Renal cortical epithelial cell (primary cell): ENCODE results near the gene CAMSAP1. TPM values are rescaled to one million over a fixed set of nuclear protein-coding genes. Genes with fewer than 3 reads are reported as not detected.

Source experiments
- DNase-seq: peaks from one replicate; pipeline ENCODE4 v3.0.0-alpha.2; 2011; ENCODE audit warnings: low read depth
- total RNA-seq: library from RNA; depleted of rRNA; stranded (reverse); fragments of >200 nt; gene quantifications from 2 replicates; pipeline ENCODE4 v1.2.3, GENCODE V29; 2014

CAMSAP1 gene
- total RNA-seq, 1 donor from 2014 or later, result 39.8 TPM

DNA sequence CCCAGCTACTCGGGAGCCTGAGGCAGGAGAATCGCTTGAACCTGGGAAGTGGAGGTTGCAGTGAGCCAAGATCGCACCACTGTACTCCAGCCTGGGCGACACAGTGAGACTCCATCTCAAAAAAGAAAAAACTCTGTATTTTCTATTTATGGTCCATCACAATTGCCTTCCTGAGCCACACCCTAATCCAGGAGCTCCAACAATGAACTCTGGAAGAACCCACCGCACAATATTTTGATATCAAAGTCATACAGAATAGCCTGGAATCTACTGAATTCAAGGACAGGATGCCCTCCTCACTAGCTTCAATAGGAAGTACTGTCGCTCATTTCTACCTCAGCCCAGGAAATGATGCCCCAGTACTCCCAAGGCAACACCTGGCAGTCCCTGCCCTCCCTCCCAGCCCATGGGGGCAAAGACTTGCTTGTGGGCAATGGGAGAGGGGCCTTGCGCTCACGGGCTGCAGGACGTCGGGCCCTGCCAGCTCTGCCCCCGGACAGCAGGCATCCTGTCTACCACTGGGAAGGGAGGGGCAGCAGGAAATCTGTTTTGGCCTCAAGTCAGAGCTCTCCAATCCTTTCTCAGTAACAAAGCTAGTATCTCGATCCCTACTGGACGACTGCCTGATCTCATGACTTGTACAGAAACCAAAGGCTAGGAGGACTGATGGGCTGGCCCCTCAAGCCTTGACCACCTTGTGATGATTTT, 34.1 kb upstream of the CAMSAP1 start:
- no peak for DNase-seq

DNA sequence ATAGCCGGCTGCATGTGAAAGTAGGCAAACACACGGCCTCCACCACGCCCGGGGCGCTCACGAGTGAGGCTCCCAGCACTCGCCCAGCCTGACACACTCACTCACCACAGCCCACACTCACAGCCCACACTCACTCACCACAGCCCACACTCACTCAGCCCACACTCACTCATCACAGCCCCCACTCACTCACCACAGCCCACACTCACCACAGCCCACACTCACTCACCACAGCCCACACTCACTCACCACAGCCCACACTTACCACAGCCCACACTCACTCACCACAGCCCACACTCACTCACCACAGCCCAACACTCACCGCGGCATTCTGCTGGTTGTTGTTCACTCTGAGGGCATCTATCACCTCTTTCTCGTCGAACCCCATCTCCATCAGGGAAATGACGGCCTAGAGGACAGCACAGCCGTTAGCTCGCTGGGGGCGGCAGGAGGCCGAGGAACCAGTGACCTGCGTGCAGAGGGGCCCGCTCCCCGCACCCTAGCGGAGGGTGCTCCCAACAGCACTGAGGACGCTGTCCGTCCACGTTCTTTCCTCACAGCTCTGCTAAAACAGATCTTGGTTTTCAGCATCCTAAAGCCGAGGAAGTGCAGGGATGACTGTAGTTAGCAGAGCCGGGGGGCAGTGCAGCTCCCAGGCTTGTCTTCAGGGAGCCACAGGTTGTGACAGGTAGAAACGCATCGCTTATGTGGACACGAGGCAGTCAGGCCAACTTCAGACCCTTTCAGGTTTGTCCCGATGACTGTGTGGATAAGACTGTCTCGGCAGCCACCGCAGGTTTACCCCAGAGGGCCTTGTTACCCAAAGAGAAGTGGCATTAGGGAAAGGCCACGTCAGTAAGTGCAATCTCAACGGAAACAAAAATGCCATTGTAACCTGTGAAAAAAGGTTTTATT, 32.3 kb upstream of the CAMSAP1 start:
- no peak for DNase-seq

- DNase-seq, result no peak
Observed at GRCh38 chr9:135937521-135938489, 30.5 kb upstream of the CAMSAP1 start.

GRCh38 chr9:135933114-135933513, 25.8 kb upstream of the CAMSAP1 start:
- no peak for DNase-seq

- no peak for DNase-seq
Observed at GRCh38 chr9:135932656-135933055, 25.3 kb upstream of the CAMSAP1 start.

DNA sequence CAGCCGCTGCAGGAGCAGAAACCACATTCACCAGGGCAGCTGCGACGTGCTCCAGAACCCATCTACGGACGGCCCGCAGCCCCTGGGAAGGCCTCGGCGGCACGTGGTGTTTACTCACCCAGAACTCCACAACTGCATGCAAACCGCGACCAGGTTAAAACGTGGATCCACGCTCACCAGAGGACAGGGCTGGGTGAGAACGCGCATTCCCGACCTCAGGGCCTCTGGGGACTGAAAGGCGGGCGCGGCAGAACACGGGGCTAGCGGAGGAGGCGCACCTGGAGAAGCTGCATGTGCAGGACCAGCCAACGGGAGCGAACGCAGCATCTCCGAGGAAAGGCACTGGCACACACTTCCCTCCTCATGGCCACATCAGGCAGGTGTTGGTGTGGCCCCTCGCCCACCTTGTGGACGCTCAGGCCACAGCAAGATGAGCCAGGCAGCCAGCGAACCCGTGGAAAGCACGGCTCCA, 24.0 kb upstream of the CAMSAP1 start:
- DNase-seq, result no peak

- no peak for DNase-seq
Observed at GRCh38 chr9:135930446-135931345, 23.4 kb upstream of the CAMSAP1 start.

GRCh38 chr9:135929656-135930445, 22.5 kb upstream of the CAMSAP1 start:
- no peak for DNase-seq

DNA sequence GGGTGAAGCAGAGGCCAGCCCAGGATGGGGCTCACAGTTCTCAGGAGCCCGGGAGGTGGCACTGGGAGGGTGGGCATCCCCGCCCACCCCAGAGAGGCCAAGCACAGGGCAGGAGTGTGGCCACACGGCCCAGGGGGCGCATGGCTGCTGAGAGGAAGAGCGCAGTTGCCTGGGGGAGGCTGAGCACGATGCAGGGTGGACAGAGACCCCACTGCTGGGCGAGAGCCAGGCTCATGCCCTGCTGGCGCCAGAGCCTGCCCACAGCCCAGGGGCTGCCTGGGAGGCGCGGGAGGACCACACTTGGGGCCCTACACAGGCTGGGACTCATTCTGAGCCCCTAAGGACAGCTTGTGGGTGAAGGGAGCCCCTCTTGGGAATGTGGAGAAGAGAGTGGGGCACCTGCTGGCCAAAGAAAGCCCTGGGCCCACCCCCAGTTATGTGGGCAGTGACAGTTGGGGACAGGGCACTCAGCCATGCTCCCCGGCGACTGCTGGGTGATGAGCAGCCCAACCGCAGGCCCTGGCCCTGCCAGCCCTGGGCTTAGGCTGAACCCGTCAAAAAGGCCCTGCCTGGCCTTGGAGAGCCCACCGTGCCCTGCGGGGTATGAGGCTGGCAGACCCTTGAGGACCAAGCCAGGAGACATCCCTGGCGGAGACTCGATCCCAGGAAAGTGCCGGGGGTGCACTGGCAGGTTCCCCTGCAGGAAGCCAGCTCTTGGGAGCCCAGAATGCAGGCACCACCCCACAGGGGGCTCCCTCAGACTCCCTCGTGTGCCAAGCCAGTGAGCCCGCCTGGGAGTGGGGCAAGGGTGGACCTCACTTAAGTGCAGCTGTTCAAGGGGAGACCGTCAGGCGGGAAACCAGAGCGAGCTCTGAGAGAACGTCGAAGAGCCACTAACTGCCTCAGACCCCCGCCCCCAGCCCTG, 21.6 kb upstream of the CAMSAP1 start:
- DNase-seq, result no peak

- no peak for DNase-seq
Observed at GRCh38 chr9:135928074-135928730, 20.9 kb upstream of the CAMSAP1 start.

DNA sequence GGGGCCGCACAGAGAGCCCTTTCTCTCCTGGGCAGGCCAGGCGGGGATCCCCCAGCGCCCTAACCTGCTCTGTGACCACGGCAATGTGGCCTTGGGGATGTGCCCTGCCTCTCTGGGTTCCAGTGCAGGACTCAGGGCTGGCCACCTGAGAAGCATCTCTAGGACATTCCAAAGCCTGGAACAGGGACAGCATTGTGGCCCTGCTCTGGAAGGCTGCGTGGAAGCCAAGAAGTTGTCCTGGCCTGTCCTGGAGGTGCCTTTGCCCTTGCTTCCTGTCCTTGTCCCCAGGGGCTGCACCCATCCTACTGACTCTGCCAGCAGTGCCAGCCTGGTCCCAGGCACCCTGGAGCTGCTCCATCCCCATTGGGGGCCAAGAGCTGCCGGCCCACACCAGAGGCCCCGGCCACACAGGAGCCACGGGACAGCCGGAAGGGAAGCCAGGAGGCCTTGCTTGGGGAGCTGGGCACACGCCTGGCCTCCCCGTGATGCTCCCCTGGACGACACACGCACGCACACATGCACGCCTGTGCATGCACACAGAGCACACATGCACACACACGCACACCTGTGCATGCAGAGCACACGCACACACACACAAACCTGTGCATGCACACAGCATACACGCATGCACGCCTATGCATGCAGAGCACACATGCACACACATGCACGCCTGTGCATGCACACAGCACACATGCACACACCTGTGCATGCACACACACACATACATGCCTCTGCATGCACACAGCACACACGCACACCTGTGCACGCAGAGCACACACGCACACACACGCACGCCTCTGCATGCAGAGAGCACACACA, 20.1 kb upstream of the CAMSAP1 start:
- no peak for DNase-seq

- DNase-seq, result peak; percentile 85
Observed at GRCh38 chr9:135926402-135927194, 19.3 kb upstream of the CAMSAP1 start.

GRCh38 chr9:135925496-135926133, 18.3 kb upstream of the CAMSAP1 start:
- DNase-seq, result peak; percentile 67

DNA sequence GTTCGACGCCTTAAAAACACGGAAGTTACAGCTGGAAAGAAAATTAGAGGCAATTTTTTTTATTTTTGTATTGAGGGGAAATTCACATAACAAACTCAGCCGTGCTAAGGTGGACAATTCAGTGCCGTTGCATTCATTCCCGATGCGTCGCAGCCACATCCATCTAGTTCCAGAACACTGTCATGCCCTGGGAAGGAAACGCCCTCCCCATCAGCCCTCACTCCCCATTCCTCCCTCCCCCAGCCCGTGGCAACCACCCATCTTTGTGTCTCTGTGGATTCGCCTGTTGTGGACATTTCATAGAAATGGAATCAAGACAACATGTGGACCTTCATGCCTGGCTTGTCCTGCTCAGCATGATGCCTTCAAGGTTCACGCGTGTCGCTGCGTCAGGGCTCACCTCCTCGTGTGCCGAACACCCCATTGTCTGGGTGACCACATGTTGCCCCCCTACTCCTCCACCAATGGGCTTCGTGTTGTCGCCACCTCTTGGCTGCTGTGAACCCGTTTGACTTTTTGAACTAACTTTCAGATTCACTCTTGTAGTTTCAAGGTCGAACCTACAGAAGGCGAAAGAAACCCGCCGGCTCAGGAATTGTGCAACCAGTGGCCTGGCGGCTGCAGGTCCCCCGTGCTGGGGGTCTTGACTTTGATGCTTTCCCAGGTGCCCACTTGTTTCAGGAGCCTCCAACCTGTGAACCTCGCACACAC, 17.4 kb upstream of the CAMSAP1 start:
- DNase-seq, result no peak

DNA sequence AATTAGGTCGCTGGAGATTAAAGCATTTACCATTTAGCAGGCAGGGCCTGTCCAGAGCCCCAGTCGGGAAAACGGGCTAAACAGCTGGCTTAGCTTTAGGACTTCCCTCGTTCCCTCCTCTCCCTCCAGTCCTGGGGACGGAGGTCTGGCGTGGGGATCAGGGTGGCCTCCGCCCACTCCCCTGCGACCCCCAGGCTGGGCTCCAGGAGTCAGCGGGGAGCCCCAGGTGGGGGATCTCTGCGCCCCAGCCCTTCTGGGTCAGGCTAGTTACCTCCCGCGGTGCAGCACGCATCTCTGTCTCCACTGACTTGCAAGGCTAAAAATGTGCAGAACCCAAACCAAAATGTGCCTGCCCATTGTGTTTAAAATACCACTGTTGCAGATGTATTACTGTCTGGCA, 16.2 kb upstream of the CAMSAP1 start:
- DNase-seq, result no peak
